Measurements from ENCODE around the gene TNS1.

Gene TNS1

DNA sequence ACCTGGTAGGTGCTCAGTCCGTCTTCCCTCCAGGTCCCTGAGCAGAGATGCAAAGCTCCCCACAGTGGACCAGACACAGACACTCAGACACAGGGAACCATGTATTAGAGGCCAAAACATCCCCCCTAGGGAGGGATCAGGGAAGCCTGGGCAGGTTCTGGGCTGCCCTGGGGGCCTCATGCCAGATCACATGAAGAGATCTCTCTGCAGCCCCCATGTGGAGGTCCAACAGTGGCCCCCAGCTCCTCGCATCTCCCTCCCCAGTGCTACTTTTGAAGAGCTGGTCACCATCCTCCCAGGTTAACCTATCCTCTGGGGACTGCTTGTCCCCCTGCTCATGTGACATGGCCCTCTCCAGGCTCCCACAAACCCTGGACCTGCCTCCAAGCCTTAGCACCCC is 10.5 kb upstream of the TNS1 start:
- DNase-seq: no peak
- Histone ChIP-seq H3K4me1 (ENCODE audit: low read length) (no peaks in the 10 kb centered on the region), H3K9me3 (replicated peaks; ENCODE audit: insufficient read depth, low read length) (no peaks in the 10 kb centered on the region), H3K27me3 (replicated peaks; ENCODE audit: insufficient read depth, low read length) (peaks cover 31% of the 10 kb centered on the region), H3K79me2 (ENCODE audit: low read length) (no peaks in the 10 kb centered on the region), H4K20me1 (ENCODE audit: insufficient read depth, low read length) (no peaks in the 10 kb centered on the region), H3K4me2 (ENCODE audit: low read depth, low read length) (no peak overlapping the region), H3F3A (ENCODE audit: insufficient read depth, low read length) (no peaks in the 10 kb centered on the region), H2AFZ (ENCODE audit: low read length) (no peak overlapping the region), H3K27ac (ENCODE audit: low read length) (no peak overlapping the region), H3K36me3 (replicated peaks; ENCODE audit: insufficient read depth, low read length) (no peaks in the 10 kb centered on the region), H3K9me2 (replicated peaks; ENCODE audit: insufficient read depth, low read length) (no peaks in the 10 kb centered on the region), H3K9ac (ENCODE audit: low read length) (no peak overlapping the region), H3K4me3 (ENCODE audit: low read length) (no peak overlapping the region)
- TF ChIP-seq EZH2phosphoT487 (IDR thresholded peaks at IDR 0.05; ENCODE audit: low read length) (no peak), EZH2 (optimal IDR thresholded peaks at IDR 0.05; ENCODE audit: low read depth, low read length) (no peak)
- TF ChIP-seq, protein P1, sequence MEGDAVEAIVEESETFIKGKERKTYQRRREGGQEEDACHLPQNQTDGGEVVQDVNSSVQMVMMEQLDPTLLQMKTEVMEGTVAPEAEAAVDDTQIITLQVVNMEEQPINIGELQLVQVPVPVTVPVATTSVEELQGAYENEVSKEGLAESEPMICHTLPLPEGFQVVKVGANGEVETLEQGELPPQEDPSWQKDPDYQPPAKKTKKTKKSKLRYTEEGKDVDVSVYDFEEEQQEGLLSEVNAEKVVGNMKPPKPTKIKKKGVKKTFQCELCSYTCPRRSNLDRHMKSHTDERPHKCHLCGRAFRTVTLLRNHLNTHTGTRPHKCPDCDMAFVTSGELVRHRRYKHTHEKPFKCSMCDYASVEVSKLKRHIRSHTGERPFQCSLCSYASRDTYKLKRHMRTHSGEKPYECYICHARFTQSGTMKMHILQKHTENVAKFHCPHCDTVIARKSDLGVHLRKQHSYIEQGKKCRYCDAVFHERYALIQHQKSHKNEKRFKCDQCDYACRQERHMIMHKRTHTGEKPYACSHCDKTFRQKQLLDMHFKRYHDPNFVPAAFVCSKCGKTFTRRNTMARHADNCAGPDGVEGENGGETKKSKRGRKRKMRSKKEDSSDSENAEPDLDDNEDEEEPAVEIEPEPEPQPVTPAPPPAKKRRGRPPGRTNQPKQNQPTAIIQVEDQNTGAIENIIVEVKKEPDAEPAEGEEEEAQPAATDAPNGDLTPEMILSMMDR (IDR thresholded peaks at IDR 0.05; ENCODE audit: low read length): no peak

DNA sequence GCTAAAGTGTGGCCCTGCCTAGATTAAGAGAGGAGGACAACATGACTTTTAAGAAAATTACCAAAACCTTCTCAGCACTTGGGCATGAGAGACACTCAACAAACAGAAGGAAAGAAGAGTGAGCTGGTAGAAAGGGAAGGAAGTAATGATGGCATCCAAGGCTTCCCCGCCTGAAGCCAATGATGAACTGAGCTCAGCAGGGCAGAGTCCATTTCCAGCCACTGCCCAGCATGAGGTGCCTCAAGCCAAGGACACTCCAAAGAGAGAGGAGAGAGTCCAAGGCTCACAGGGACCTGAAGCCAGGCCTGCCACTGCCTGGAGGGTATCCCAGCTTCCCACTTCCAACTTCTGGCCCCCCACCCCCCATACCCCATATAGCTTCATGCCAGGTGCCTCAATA is 9.5 kb upstream of the TNS1 start:
- H2AFZ ChIP-seq (ENCODE audit: low read length): no peak overlapping the region
- no peaks in the 10 kb centered on the region for H4K20me1 ChIP-seq (ENCODE audit: insufficient read depth, low read length)
- H3K4me2 ChIP-seq (ENCODE audit: low read depth, low read length): no peak overlapping the region
- no peaks in the 10 kb centered on the region for H3K36me3 ChIP-seq (replicated peaks; ENCODE audit: insufficient read depth, low read length)
- H3K9me3 ChIP-seq (replicated peaks; ENCODE audit: insufficient read depth, low read length): no peaks in the 10 kb centered on the region
- no peak for TF ChIP-seq EZH2 (optimal IDR thresholded peaks at IDR 0.05; ENCODE audit: low read depth, low read length)
- no peak for TF ChIP-seq EZH2phosphoT487 (IDR thresholded peaks at IDR 0.05; ENCODE audit: low read length)
- TF ChIP-seq, protein P1 (IDR thresholded peaks at IDR 0.05; ENCODE audit: low read length): no peak
- H3K9ac ChIP-seq (ENCODE audit: low read length): no peak overlapping the region
- no peaks in the 10 kb centered on the region for H3F3A ChIP-seq (ENCODE audit: insufficient read depth, low read length)
- H3K27me3 ChIP-seq (replicated peaks; ENCODE audit: insufficient read depth, low read length): peaks cover 31% of the 10 kb centered on the region
- no peak overlapping the region for H3K4me3 ChIP-seq (ENCODE audit: low read length)
- H3K9me2 ChIP-seq (replicated peaks; ENCODE audit: insufficient read depth, low read length): no peaks in the 10 kb centered on the region
- no peak for DNase-seq
- no peak overlapping the region for H3K27ac ChIP-seq (ENCODE audit: low read length)
- no peaks in the 10 kb centered on the region for H3K79me2 ChIP-seq (ENCODE audit: low read length)
- H3K4me1 ChIP-seq (ENCODE audit: low read length): no peaks in the 10 kb centered on the region

DNA sequence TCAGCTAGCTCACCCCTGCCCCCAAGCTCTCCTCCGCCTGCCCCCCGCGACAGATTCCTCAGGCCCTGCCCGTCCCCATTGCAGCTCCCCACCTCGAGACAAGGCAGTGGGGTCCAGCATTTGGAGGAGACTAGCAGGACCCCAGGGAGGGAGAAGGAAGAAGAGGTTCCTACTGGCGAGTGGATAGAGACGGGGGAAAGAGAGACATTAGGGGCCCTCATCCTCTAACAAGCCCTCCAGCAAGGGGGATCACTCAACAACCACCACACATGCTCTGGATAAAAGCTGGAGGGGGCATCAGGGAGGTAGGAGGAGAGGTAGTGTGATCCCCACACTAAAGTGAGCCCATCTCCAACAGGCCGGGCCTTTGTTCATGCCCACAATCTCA is 8.9 kb upstream of the TNS1 start:
- no peak overlapping the region for H2AFZ ChIP-seq (ENCODE audit: low read length)

More for the DNA sequence above, 8.9 kb upstream of the TNS1 start:
- Histone ChIP-seq H3K36me3 (replicated peaks; ENCODE audit: insufficient read depth, low read length) (no peaks in the 10 kb centered on the region), H3K27me3 (replicated peaks; ENCODE audit: insufficient read depth, low read length) (peaks cover 31% of the 10 kb centered on the region), H3K27ac (ENCODE audit: low read length) (no peak overlapping the region), H3K4me2 (ENCODE audit: low read depth, low read length) (no peak overlapping the region), H3K4me1 (ENCODE audit: low read length) (no peaks in the 10 kb centered on the region), H3K79me2 (ENCODE audit: low read length) (no peaks in the 10 kb centered on the region), H3F3A (ENCODE audit: insufficient read depth, low read length) (no peaks in the 10 kb centered on the region), H4K20me1 (ENCODE audit: insufficient read depth, low read length) (no peaks in the 10 kb centered on the region), H3K9me3 (replicated peaks; ENCODE audit: insufficient read depth, low read length) (no peaks in the 10 kb centered on the region), H3K9ac (ENCODE audit: low read length) (no peak overlapping the region), H3K4me3 (ENCODE audit: low read length) (no peak overlapping the region), H3K9me2 (replicated peaks; ENCODE audit: insufficient read depth, low read length) (no peaks in the 10 kb centered on the region)
- no peak for TF ChIP-seq EZH2 (optimal IDR thresholded peaks at IDR 0.05; ENCODE audit: low read depth, low read length)
- TF ChIP-seq, protein P1 (IDR thresholded peaks at IDR 0.05; ENCODE audit: low read length): no peak
- no peak for TF ChIP-seq EZH2phosphoT487 (IDR thresholded peaks at IDR 0.05; ENCODE audit: low read length)
- no peak for DNase-seq

Data from MM.1S (cell line).